Keratinocyte (primary cell): ENCODE data around the gene KCNJ15.

ENCODE experiments used
- CTCF ChIP-seq, 3 experiments: IDR thresholded peaks in 1 of 3; conservative IDR thresholded peaks in 1 of 3; optimal IDR thresholded peaks in 1 of 3; 2 replicates in 2 of 3; 3 replicates in 1 of 3; pipeline versions ENCODE3 to v1.5.1; 2011; ENCODE audit warnings: low read length in 3 of 3, mild to moderate bottlenecking in 3 of 3, moderate library complexity in 2 of 3, control low read depth in 1 of 3, inconsistent platforms in 1 of 3; ENCODE audit not compliant: insufficient read depth in 2 of 3; ENCODE audit errors: extremely low read depth in 1 of 3
- EZH2 ChIP-seq: IDR thresholded peaks from one replicate; pipeline ENCODE4 v1.6.1; 2012; ENCODE audit warnings: inconsistent platforms, mild to moderate bottlenecking, low read length, moderate library complexity

- TF ChIP-seq CTCF (optimal IDR thresholded peaks at IDR 0.05 in 1 of 3, IDR thresholded peaks at IDR 0.05 in 1 of 3, conservative IDR thresholded peaks at IDR 0.05 in 1 of 3; ENCODE audit: extremely low read depth in 1 of 3, insufficient read depth in 2 of 3, low read length in 3 of 3): no peak
- TF ChIP-seq EZH2: no peak
Measured at GRCh38 chr21:38254970-38255369, 1.8 kb upstream of the KCNJ15 start.
